ENCODE measurements around the gene TRPT1. TPM values are rescaled to one million over a fixed set of nuclear protein-coding genes. Genes with fewer than 3 reads are reported as not detected.

Gene TRPT1
- total and polyA plus RNA-seq, 2 of the 4 experiments (the other 2 are of a cell fraction) = 63.2 to 81.9 TPM

GRCh38 chr11:64216879-64217278 is 9.1 kb downstream of the TRPT1 start:
- Histone ChIP-seq H2BK15ac (ENCODE audit: low read depth, low read length) (no peak overlapping the region), H3K27ac (ENCODE audit: insufficient read depth, low read length) (no peak overlapping the region), H3K27me3 (ENCODE audit: control insufficient read depth, insufficient read depth, low read length) (no peaks in the 10 kb centered on the region), H3K9ac (ENCODE audit: low read depth, low read length) (no peak overlapping the region), H3K9me3 (ENCODE audit: control insufficient read depth, insufficient read depth, low read length) (no peaks in the 10 kb centered on the region), H3K18ac (ENCODE audit: low read depth, low read length) (no peak overlapping the region), H3K4me3 (ENCODE audit: insufficient read depth, low read depth, low read length) (no peak overlapping the region), H4K8ac (ENCODE audit: low read depth in 2 of 2, low read length in 2 of 2) (no peak overlapping the region), H3K4me2 (ENCODE audit: low read depth, low read length) (no peak overlapping the region), H3K4me1 (ENCODE audit: control insufficient read depth, insufficient read depth, low read length) (no peaks in the 10 kb centered on the region), H4K91ac (ENCODE audit: insufficient read depth, low read depth, low read length) (no peak overlapping the region), H2AK9ac (replicated peaks; ENCODE audit: low read depth, low read length, poor library complexity) (no peak overlapping the region), H4K20me1 (ENCODE audit: insufficient read depth, low read length) (no peaks in the 10 kb centered on the region), H2BK120ac (ENCODE audit: low read depth, low read length) (no peak overlapping the region), H3K56ac (ENCODE audit: extremely low read depth, insufficient read depth, low read length) (no peak overlapping the region), H3K14ac (replicated peaks; ENCODE audit: low read depth, low read length) (no peak overlapping the region), H3K23ac (ENCODE audit: low read depth, low read length) (no peak overlapping the region), H2BK20ac (ENCODE audit: low read depth, low read length) (no peak overlapping the region), H3K79me1 (ENCODE audit: low read depth in 1 of 2, low read length in 2 of 2) (no peaks in the 10 kb centered on the region), H3K9me1 (ENCODE audit: insufficient read depth, low read length) (0 out of 2 replicates have a peak, but pooled peaks cover 5% of the 10 kb centered on the region), H2AFZ (replicated peaks; ENCODE audit: low read length, poor library complexity) (no peak overlapping the region), H3K36me3 (ENCODE audit: control insufficient read depth, insufficient read depth, low read length) (no peaks in the 10 kb centered on the region; the same call in 1 of the 2 replicates), H3K4ac (ENCODE audit: low read depth, low read length) (no peak overlapping the region), H2BK5ac (ENCODE audit: low read depth, low read length, poor library complexity, severe bottlenecking) (no peak overlapping the region), H2AK5ac (ENCODE audit: low read depth, low read length) (no peak overlapping the region), H4K5ac (ENCODE audit: low read depth, low read length) (no peak overlapping the region)
- BruUV-seq (replicated peaks) = no TSS peak
- POLR2A ChIA-PET (ENCODE audit: unreplicated experiment) = no interaction called here
- CTCF ChIA-PET = interaction anchor here (0.9 kb wide), 1 partner anchor 9 kb away, joined by 3 read pairs; no protein-coding TSS in a partner anchor
- in situ Hi-C loops (cut with MboI; ENCODE audit: low sequenced_read_pairs) = no loop called here
- 100% methylated on average over 1 of the region's 6 CpGs; no CpG with 5 or more reads in 1 of the 2 experiments for WGBS, 2 experiments (ENCODE audit: extremely low coverage in 2 of 2, insufficient read length in 1 of 2)
- ATAC-seq (ENCODE audit: low read depth) (no peak), DNase-seq (no peak)
- intact Hi-C loops (cut with micrococcal nuclease) = no loop called here
- dilution Hi-C loops (cut with HindIII; ENCODE audit: low sequenced_read_pairs, unreplicated experiment) = no loop called here
- no peak for TF ChIP-seq SMC3 (IDR thresholded peaks at IDR 0.05; ENCODE audit: low read depth, low read length)
- TF ChIP-seq MAFK (IDR thresholded peaks at IDR 0.05; ENCODE audit: low read depth, low read length) = no peak
- TF ChIP-seq ELK1 (IDR thresholded peaks at IDR 0.05; ENCODE audit: borderline replicate concordance, low read depth, low read length) = no peak

All from IMR-90 (cell line).